ENCODE measurements around the gene LARP4B. TPM values are rescaled to one million over a fixed set of nuclear protein-coding genes. Genes with fewer than 3 reads are reported as not detected.

LARP4B gene
- total and polyA plus RNA-seq, 2 of the 13 experiments (the other 11 are each of a cell fraction or from before 2014, with no cell fraction given): 19.5 to 30.2 TPM

GRCh38 chr10:777913-778479, 153.5 kb downstream of the LARP4B start:
- in situ Hi-C loops (cut with HindIII; ENCODE audit: extremely low pct_ligation_motif_present, low pct_unique_long_range_greater_than_20kb): loop anchor here (5.0 kb wide), 1 partner anchor 66 kb away; no protein-coding TSS in a partner anchor
- BruUV-seq (replicated peaks): no TSS peak
- no peak for FAIRE-seq
- H3K9me3 ChIP-seq (ENCODE audit: low read length): no peaks in the 10 kb centered on the region
- TF ChIP-seq TBL1XR1 (IDR thresholded peaks at IDR 0.05; ENCODE audit: borderline replicate concordance, low read length, partially characterized antibody) (no peak), XRCC5 (optimal IDR thresholded peaks at IDR 0.05; ENCODE audit: low read length) (no peak), ZNF782 (CRISPR knock-in tag; IDR thresholded peaks at IDR 0.05; ENCODE audit: borderline replicate concordance) (no peak), HIVEP1 (CRISPR knock-in tag; IDR thresholded peaks at IDR 0.05) (no peak), ZNF746 (CRISPR knock-in tag; IDR thresholded peaks at IDR 0.05) (no peak), NFRKB (IDR thresholded peaks at IDR 0.05) (no peak), ZNF883 (CRISPR knock-in tag; IDR thresholded peaks at IDR 0.05; ENCODE audit: not compliant biosample characterization) (no peak), THAP11 (CRISPR knock-in tag; IDR thresholded peaks at IDR 0.05) (no peak), U2AF1 (optimal IDR thresholded peaks at IDR 0.05; ENCODE audit: low read depth, low read length) (no peak), MATR3 (CRISPR knock-in tag; IDR thresholded peaks at IDR 0.05) (no peak), NPAS2 (CRISPR knock-in tag; IDR thresholded peaks at IDR 0.05; ENCODE audit: borderline replicate concordance) (no peak), ZNF574 (CRISPR knock-in tag; IDR thresholded peaks at IDR 0.05) (no peak), GTF2F1 (IDR thresholded peaks at IDR 0.05; ENCODE audit: low read length) (no peak), ZNF160 (CRISPR knock-in tag; IDR thresholded peaks at IDR 0.05) (no peak), ZNF468 (CRISPR knock-in tag; IDR thresholded peaks at IDR 0.05) (no peak), ZNF780A (CRISPR knock-in tag; IDR thresholded peaks at IDR 0.05) (no peak), ZNF367 (CRISPR knock-in tag; IDR thresholded peaks at IDR 0.05; ENCODE audit: borderline replicate concordance) (no peak), FOXA1 (IDR thresholded peaks at IDR 0.05) (no peak), FOXA1 (CRISPR knock-in tag; IDR thresholded peaks at IDR 0.05) (no peak), ARID3A (IDR thresholded peaks at IDR 0.05; ENCODE audit: low read depth, low read length) (no peak)
- no peaks in the 10 kb centered on the region for H3K36me3 ChIP-seq (replicated peaks in 1 of 2; ENCODE audit: control insufficient read depth in 1 of 2, insufficient read depth in 2 of 2, low read length in 2 of 2)
- DNase-seq (ENCODE audit: low spot score): no peak
- WGBS (ENCODE audit: low lambda C conversion rate): 80% methylated on average over 3 of the region's 16 CpGs
- no peak overlapping the region for H3K4me2 ChIP-seq (ENCODE audit: low read depth, low read length)
- no peaks in the 10 kb centered on the region; the same call in 1 of the 2 replicates for H3K4me1 ChIP-seq (ENCODE audit: insufficient read depth, low read length)
- no peak for ATAC-seq
- peaks cover 8 to 60% of the 10 kb centered on the region in 2 experiments; a peak in 4 of 5 replicates for H3K27me3 ChIP-seq (ENCODE audit: control insufficient read depth in 1 of 2, insufficient read depth in 2 of 2, low read length in 2 of 2)
- no peak overlapping the region for H3K4me3 ChIP-seq (replicated peaks in 1 of 3; ENCODE audit: insufficient read depth in 1 of 3, low read depth in 2 of 3, low read length in 3 of 3)
- ChIA-PET POLR2A (no interaction called here), CTCF (ENCODE audit: low intra/inter-chr PET ratio, low total read pairs) (no interaction called here)
- H3K27ac ChIP-seq (ENCODE audit: extremely low read length, insufficient read depth, low read length): no peak overlapping the region
- no peaks in the 10 kb centered on the region for H3K79me2 ChIP-seq (ENCODE audit: insufficient read depth, low read length)
- H3K9ac ChIP-seq (ENCODE audit: insufficient read depth, low read depth, low read length): no peak overlapping the region
- intact Hi-C loops (cut with micrococcal nuclease; ENCODE audit: unreplicated experiment): no loop called here
- no peaks in the 10 kb centered on the region for H4K20me1 ChIP-seq (ENCODE audit: insufficient read depth, low read length)
- no peak overlapping the region for H2AFZ ChIP-seq (ENCODE audit: low read length)
